ENCODE data around the gene NCKAP5.

DNA sequence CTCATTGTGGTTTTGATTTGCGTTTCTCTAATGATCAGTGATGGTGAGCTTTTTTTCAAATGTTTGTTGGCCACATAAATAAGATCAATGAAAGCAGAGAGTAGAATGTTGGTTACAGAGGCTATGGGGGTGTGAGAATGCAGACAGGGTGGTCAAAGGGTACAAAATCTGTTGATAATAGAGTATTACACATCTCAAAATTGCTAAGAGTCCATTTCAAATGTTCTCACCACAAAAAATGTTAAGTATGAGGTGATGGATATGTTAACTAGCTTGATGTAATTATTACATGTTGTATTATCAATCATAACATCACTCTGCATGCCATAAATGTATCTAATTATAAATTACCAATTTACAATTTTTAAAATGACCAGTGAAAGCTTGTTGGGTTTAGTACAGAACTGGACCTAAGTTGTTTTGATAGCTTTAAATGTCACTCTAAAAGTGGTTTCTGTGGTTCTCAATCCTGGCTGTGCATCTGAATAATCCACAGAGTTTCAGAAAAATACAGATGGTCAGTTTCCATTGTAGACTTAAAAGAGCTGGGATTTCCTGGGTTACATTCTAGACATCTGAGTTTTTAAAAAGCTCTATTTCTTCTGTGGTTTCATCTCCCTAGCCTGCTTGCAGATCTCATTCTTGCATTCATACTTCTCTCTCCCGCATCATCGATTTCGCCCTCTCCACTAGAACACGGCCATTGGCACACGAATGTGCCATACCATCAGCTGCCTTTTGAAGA, 612.2 kb downstream of the NCKAP5 start:
- TF ChIP-seq CTCF (IDR thresholded peaks at IDR 0.05) (no peak), POLR2A (IDR thresholded peaks at IDR 0.05) (no peak)
